HepG2 (cell line): ENCODE data around the gene FAIM2. TPM values are rescaled to one million over a fixed set of nuclear protein-coding genes. Genes with fewer than 3 reads are reported as not detected.

Source experiments
- ADNP ChIP-seq: sonication (generic); formaldehyde crosslinking; IDR thresholded peaks from 2 replicates; pipeline ENCODE4 v1.4.0; 2020; ENCODE audit warnings: missing genetic modification reagents
- BCL3 ChIP-seq: sonication (generic); formaldehyde crosslinking; IDR thresholded peaks from 2 replicates; pipeline ENCODE4 v1.5.1; 2020; ENCODE audit warnings: mild to moderate bottlenecking, missing genetic modification reagents, moderate library complexity
- ELF1 ChIP-seq: sonication (generic); formaldehyde crosslinking; IDR thresholded peaks from 2 replicates; pipeline ENCODE4 v1.4.0; 2020; ENCODE audit warnings: missing genetic modification reagents
- ESRRA ChIP-seq: sonication (generic); formaldehyde crosslinking; IDR thresholded peaks from 2 replicates; pipeline ENCODE4 v1.5.1; 2020; ENCODE audit warnings: mild to moderate bottlenecking, low read depth, missing genetic modification reagents
- ETS1 ChIP-seq: sonication (generic); formaldehyde crosslinking; IDR thresholded peaks from 2 replicates; pipeline ENCODE4 v1.4.0; 2020; ENCODE audit warnings: missing genetic modification reagents
- FOSL1 ChIP-seq: sonication (generic); formaldehyde crosslinking; IDR thresholded peaks from 2 replicates; pipeline ENCODE4 v1.9.0; 2021; ENCODE audit warnings: missing genetic modification reagents, borderline replicate concordance
- MEIS1 ChIP-seq: sonication (generic); formaldehyde crosslinking; IDR thresholded peaks from 2 replicates; pipeline ENCODE4 v1.9.0; 2021; ENCODE audit warnings: mild to moderate bottlenecking, missing genetic modification reagents, moderate library complexity, borderline replicate concordance
- MZF1 ChIP-seq: sonication (generic); formaldehyde crosslinking; IDR thresholded peaks from 2 replicates; pipeline ENCODE4 v1.8.1; 2023; ENCODE audit warnings: mild to moderate bottlenecking, missing genetic modification reagents, borderline replicate concordance
- NAIF1 ChIP-seq: sonication (generic); formaldehyde crosslinking; IDR thresholded peaks from 2 replicates; pipeline ENCODE4 v1.5.0; 2020; ENCODE audit warnings: mild to moderate bottlenecking, missing genetic modification reagents, borderline replicate concordance
- NKX3-1 ChIP-seq: sonication (generic); formaldehyde crosslinking; IDR thresholded peaks from 2 replicates; pipeline ENCODE4 v1.5.0; 2020; ENCODE audit warnings: missing genetic modification reagents
- NRL ChIP-seq: sonication (generic); formaldehyde crosslinking; IDR thresholded peaks from 2 replicates; pipeline ENCODE4 v1.5.0; 2020; ENCODE audit warnings: missing genetic modification reagents, mild to moderate bottlenecking, moderate library complexity, borderline replicate concordance
- PRDM4 ChIP-seq: sonication (generic); formaldehyde crosslinking; IDR thresholded peaks from 2 replicates; pipeline ENCODE4 v1.9.0; 2021; ENCODE audit warnings: missing genetic modification reagents, borderline replicate concordance
- SMARCC2 ChIP-seq: fragments of 450-650 bp; IDR thresholded peaks from 2 replicates; pipeline ENCODE4 v1.6.1; 2017; ENCODE audit warnings: antibody characterized with exemption, mild to moderate bottlenecking
- SRF ChIP-seq: IDR thresholded peaks from 2 replicates; pipeline ENCODE4 v1.6.1; 2011; ENCODE audit warnings: mild to moderate bottlenecking, low read depth, low read length, moderate library complexity
- TEF ChIP-seq: sonication (generic); formaldehyde crosslinking; IDR thresholded peaks from 2 replicates; pipeline ENCODE4 v1.5.0; 2020; ENCODE audit warnings: missing genetic modification reagents
- TOPORS ChIP-seq: sonication (generic); formaldehyde crosslinking; IDR thresholded peaks from 2 replicates; pipeline ENCODE4 v1.8.0; 2023; ENCODE audit warnings: mild to moderate bottlenecking, missing genetic modification reagents
- ZFY ChIP-seq: sonication (generic); formaldehyde crosslinking; IDR thresholded peaks from 2 replicates; pipeline ENCODE4 v1.4.0; 2020; ENCODE audit warnings: missing genetic modification reagents
- ZNF281 ChIP-seq: sonication (generic); formaldehyde crosslinking; IDR thresholded peaks from 2 replicates; pipeline ENCODE4 v1.4.0; 2020; ENCODE audit warnings: missing genetic modification reagents, borderline replicate concordance
- ZNF546 ChIP-seq: sonication (generic); formaldehyde crosslinking; conservative IDR thresholded peaks from 2 replicates; pipeline ENCODE4 v1.8.1; 2023; ENCODE audit warnings: mild to moderate bottlenecking, missing genetic modification reagents
- ZNF879 ChIP-seq: sonication (generic); formaldehyde crosslinking; IDR thresholded peaks from 2 replicates; pipeline ENCODE4 v1.8.1; 2023; ENCODE audit warnings: missing genetic modification reagents
- ZSCAN31 ChIP-seq: sonication (generic); formaldehyde crosslinking; IDR thresholded peaks from 2 replicates; pipeline ENCODE4 v1.5.0; 2020; ENCODE audit warnings: low read depth, mild to moderate bottlenecking, missing genetic modification reagents
- polyA plus RNA-seq, 8 experiments: library from polyadenylated mRNA; depleted of rRNA in 3 of 8; stranded (reverse) in 7 of 8; unstranded in 1 of 8; fragments of >200 nt; fragmentation: Illumina TruSeq in 4 of 8; extraction: Trizol in 4 of 8; gene quantifications; 2 replicates each; pipeline versions ENCODE4 v1.2.1 to v1.2.3, GENCODE V29; 2011 to 2016; ENCODE audit warnings: low read depth in 4 of 8, missing spikeins in 1 of 8, mixed read lengths in 1 of 8; ENCODE audit not compliant: insufficient read depth in 1 of 8
- total RNA-seq, 5 experiments: library from RNA; depleted of rRNA; stranded (reverse); fragments of >200 nt; fragmentation: Illumina TruSeq; extraction: Trizol; gene quantifications; 2 replicates each; pipeline ENCODE4 v1.2.3, GENCODE V29; 2016; ENCODE audit warnings: low read depth in 1 of 5

Gene FAIM2
- total and polyA plus RNA-seq, 2 of the 13 experiments (the other 11 are each of a cell fraction or from before 2014, with no cell fraction given), result not detected

- TF ChIP-seq PRDM4 (CRISPR knock-in tag) (no peak), ADNP (no peak), SRF (no peak), NRL (no peak), ETS1 (CRISPR knock-in tag) (peak; percentile 83; the same call in 1 of the 2 replicates), ELF1 (CRISPR knock-in tag) (peak; percentile 93), ZNF281 (CRISPR knock-in tag) (no peak), ZFY (peak; percentile 85), TOPORS (CRISPR knock-in tag) (no peak), FOSL1 (CRISPR knock-in tag) (no peak), ESRRA (CRISPR knock-in tag) (0 out of 2 replicates have a peak, but pooled peaks have one; percentile 17), NKX3-1 (CRISPR knock-in tag) (peak; percentile 72; the same call in 1 of the 2 replicates), ZSCAN31 (CRISPR knock-in tag) (peak; percentile 76; the same call in 1 of the 2 replicates), BCL3 (CRISPR knock-in tag) (peak; percentile 23; the same call in 1 of the 2 replicates), NAIF1 (CRISPR knock-in tag) (0 out of 2 replicates have a peak, but pooled peaks have one; percentile 64), TEF (CRISPR knock-in tag) (no peak), MEIS1 (peak; percentile 70; the same call in 1 of the 2 replicates), MZF1 (CRISPR knock-in tag) (no peak), ZNF546 (no peak), ZNF879 (CRISPR knock-in tag) (peak; percentile 72; the same call in 1 of the 2 replicates), SMARCC2 (no peak)
These were observed 61.0 kb downstream of the FAIM2 start, which contains the start of gene BCDIN3D (continued) for GRCh38 chr12:49842519-49843352.
